Erythroblast (primary cell): ENCODE results near the gene AURKB.

Source experiments
- GATA1 ChIP-seq: IDR thresholded peaks from 2 replicates; pipeline ENCODE4 v1.6.1; 2011; ENCODE audit warnings: low read depth, mild to moderate bottlenecking, control low read depth, low read length, moderate library complexity
- POLR2A ChIP-seq: IDR thresholded peaks from 2 replicates; pipeline ENCODE4 v1.6.1; 2011; ENCODE audit warnings: mild to moderate bottlenecking, low read length

DNA sequence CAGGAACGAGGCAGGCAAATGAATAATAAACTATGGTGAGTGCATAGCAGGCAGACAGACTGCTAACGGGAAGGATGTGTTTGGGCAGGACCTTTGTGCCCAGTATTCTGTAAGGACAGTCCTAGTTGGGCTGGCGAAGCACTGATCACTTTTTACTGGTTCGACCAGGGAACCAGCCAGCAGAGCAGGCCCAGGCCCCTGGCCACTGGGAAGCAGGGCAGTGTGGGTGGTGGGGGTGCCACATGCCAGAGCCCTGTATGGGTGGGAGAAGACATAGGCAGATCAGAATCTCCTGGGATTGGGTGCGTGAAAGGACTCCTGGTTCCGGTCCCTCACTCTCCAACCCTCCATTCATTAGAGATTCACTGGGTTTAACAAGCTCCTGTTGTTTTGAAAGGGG is 43.6 kb downstream of the AURKB start:
- TF ChIP-seq POLR2A (no peak), GATA1 (no peak)
